CD4-positive, alpha-beta memory T cell (primary cell): ENCODE data around the gene BICC1. TPM values are rescaled to one million over a fixed set of nuclear protein-coding genes. Genes with fewer than 3 reads are reported as not detected.

Experiments
- CTCF ChIA-PET: fragments of 350-600 bp; sonication (Branson Sonifier 250); formaldehyde crosslinking; loops from one replicate; lab custom pipeline; 2021; ENCODE audit warnings: inconsistent platforms; ENCODE audit not compliant: partially characterized antibody; lab: Charles Lee
- POLR2A ChIA-PET: fragments of 350-600 bp; sonication (Branson Sonifier 250); formaldehyde crosslinking; loops from one replicate; lab custom pipeline; 2021; ENCODE audit not compliant: partially characterized antibody; lab: Charles Lee
- DNase-seq, 5 donors: peaks; one replicate each; pipeline versions ENCODE4 v3.0.0 to v3.0.0-alpha.2; 2020 to 2022; ENCODE audit warnings: mixed read lengths in 1 of 5
- H3K27ac ChIP-seq: one replicate; pipeline ENCODE4 v1.7.0; 2013; ENCODE audit warnings: low read depth, low read length
- H3K27me3 ChIP-seq: 2 replicates; pipeline ENCODE4 v1.7.0; 2013; ENCODE audit warnings: mild to moderate bottlenecking, low read length, moderate library complexity; ENCODE audit not compliant: insufficient read depth
- H3K36me3 ChIP-seq: 2 replicates; pipeline ENCODE4 v1.7.0; 2013; ENCODE audit warnings: mild to moderate bottlenecking, low read length, moderate library complexity; ENCODE audit not compliant: insufficient read depth
- H3K4me1 ChIP-seq: 2 replicates; pipeline ENCODE4 v1.7.0; 2013; ENCODE audit warnings: mild to moderate bottlenecking, low read length, moderate library complexity; ENCODE audit not compliant: insufficient read depth
- H3K4me3 ChIP-seq, 2 donors: one replicate each; pipeline ENCODE4 v1.7.0; 2013; ENCODE audit warnings: low read length in 2 of 2, mild to moderate bottlenecking in 1 of 2
- H3K9me3 ChIP-seq, 2 donors: one replicate each; pipeline ENCODE4 v1.7.0; 2013; ENCODE audit warnings: low read length in 2 of 2, control low read depth in 1 of 2; ENCODE audit not compliant: control insufficient read depth in 1 of 2
- H3K27ac Mint-ChIP-seq, 7 donors: one replicate each; pipeline ENCODE4 v1.8.0; 2020 to 2021; ENCODE audit warnings: mixed read lengths in 7 of 7, mild to moderate bottlenecking in 6 of 7, inconsistent platforms in 3 of 7, moderate library complexity in 3 of 7
- H3K27me3 Mint-ChIP-seq, 2 donors: one replicate each; pipeline ENCODE4 v1.8.0; 2020 to 2021; ENCODE audit warnings: mixed read lengths in 2 of 2
- H3K36me3 Mint-ChIP-seq, 2 donors: one replicate each; pipeline ENCODE4 v1.8.0; 2020 to 2021; ENCODE audit warnings: mixed read lengths in 2 of 2, inconsistent platforms in 1 of 2, mild to moderate bottlenecking in 1 of 2
- H3K4me1 Mint-ChIP-seq, 4 donors: one replicate each; pipeline ENCODE4 v1.8.0; 2020 to 2021; ENCODE audit warnings: mixed read lengths in 4 of 4, mild to moderate bottlenecking in 1 of 4
- H3K4me3 Mint-ChIP-seq, 8 donors: one replicate each; pipeline ENCODE4 v1.8.0; 2020 to 2021; ENCODE audit warnings: mixed read lengths in 8 of 8, mild to moderate bottlenecking in 7 of 8, moderate library complexity in 6 of 8, inconsistent platforms in 3 of 8
- H3K9me3 Mint-ChIP-seq, 8 donors: one replicate each; pipeline ENCODE4 v1.8.0; 2020 to 2021; ENCODE audit warnings: mixed read lengths in 8 of 8, mild to moderate bottlenecking in 5 of 8, inconsistent platforms in 3 of 8, moderate library complexity in 1 of 8
- intact Hi-C: fragments of 100-400 bp; cut with micrococcal nuclease; formaldehyde crosslinking; loops from one replicate; pipeline ENCODE4 v1.15.1; 2023
- polyA plus RNA-seq, 2 donors: library from polyadenylated mRNA; unstranded; fragments of 300-500 nt; fragmentation: Illumina TruSeq; gene quantifications; one replicate each; pipeline ENCODE4 v1.2.3, GENCODE V29; 2021
- total RNA-seq, 2 experiments: library from RNA; stranded (reverse); gene quantifications; one replicate each; pipeline ENCODE4 v1.2.3, GENCODE V29; 2021

Gene BICC1
- total and polyA plus RNA-seq, 4 experiments from 2014 or later, result not detected

DNA sequence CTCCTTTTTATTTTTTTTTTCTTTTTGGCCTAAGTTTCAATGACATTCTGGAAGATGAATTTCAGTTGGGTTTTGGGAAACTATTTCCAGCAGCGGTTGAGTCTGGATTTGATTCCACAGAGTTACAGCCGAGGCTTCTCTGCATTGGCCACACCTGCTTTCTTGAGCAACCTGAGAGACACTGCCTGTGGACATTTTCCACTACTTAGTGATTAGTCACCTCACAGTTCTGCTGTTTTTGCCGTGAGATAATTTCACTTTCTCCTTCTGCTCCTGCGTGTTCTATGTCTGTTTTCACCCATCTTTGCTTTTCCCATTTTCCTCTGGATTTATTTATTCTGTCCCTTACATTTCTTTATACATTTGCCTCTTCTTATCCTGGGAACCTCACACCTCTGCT is 243.0 kb downstream of the BICC1 start:
- H3K27ac ChIP-seq, result no peak overlapping the region
- no peaks in the 10 kb centered on the region for H3K36me3 ChIP-seq
- H3K36me3 Mint-ChIP-seq, result no peaks in the 10 kb centered on the region
- no peaks in the 10 kb centered on the region for H3K4me1 ChIP-seq
- H3K27me3 ChIP-seq, result no peaks in the 10 kb centered on the region
- ChIA-PET CTCF (no interaction called here), POLR2A (no interaction called here)
- H3K4me1 Mint-ChIP-seq, result peaks cover 0 to 2% (median 0%) of the 10 kb centered on the region in 4 donors
- DNase-seq, result no peak
- H3K27me3 Mint-ChIP-seq, result peaks cover 2 to 4% of the 10 kb centered on the region in 2 donors
- H3K4me3 Mint-ChIP-seq, result no peak overlapping the region
- no peaks in the 10 kb centered on the region for H3K9me3 Mint-ChIP-seq
- intact Hi-C loops, result no loop called here
- H3K9me3 ChIP-seq, result no peaks in the 10 kb centered on the region
- H3K27ac Mint-ChIP-seq, result no peak overlapping the region
- H3K4me3 ChIP-seq, result no peak overlapping the region

- H3K4me1 Mint-ChIP-seq, result peaks cover 0 to 2% (median 0%) of the 10 kb centered on the region in 4 donors
- Histone ChIP-seq H3K4me1 (no peaks in the 10 kb centered on the region), H3K27me3 (no peaks in the 10 kb centered on the region), H3K9me3 (no peaks in the 10 kb centered on the region), H3K4me3 (no peak overlapping the region), H3K27ac (no peak overlapping the region), H3K36me3 (no peaks in the 10 kb centered on the region)
- no peaks in the 10 kb centered on the region for H3K9me3 Mint-ChIP-seq
- no peak for DNase-seq
- ChIA-PET POLR2A (no interaction called here), CTCF (no interaction called here)
- peaks cover 2 to 4% of the 10 kb centered on the region in 2 donors for H3K27me3 Mint-ChIP-seq
- H3K27ac Mint-ChIP-seq, result no peak overlapping the region
- intact Hi-C loops, result no loop called here
- no peak overlapping the region for H3K4me3 Mint-ChIP-seq
- no peaks in the 10 kb centered on the region for H3K36me3 Mint-ChIP-seq
Measured at GRCh38 chr10:58756130-58756719, 243.6 kb downstream of the BICC1 start.

DNA sequence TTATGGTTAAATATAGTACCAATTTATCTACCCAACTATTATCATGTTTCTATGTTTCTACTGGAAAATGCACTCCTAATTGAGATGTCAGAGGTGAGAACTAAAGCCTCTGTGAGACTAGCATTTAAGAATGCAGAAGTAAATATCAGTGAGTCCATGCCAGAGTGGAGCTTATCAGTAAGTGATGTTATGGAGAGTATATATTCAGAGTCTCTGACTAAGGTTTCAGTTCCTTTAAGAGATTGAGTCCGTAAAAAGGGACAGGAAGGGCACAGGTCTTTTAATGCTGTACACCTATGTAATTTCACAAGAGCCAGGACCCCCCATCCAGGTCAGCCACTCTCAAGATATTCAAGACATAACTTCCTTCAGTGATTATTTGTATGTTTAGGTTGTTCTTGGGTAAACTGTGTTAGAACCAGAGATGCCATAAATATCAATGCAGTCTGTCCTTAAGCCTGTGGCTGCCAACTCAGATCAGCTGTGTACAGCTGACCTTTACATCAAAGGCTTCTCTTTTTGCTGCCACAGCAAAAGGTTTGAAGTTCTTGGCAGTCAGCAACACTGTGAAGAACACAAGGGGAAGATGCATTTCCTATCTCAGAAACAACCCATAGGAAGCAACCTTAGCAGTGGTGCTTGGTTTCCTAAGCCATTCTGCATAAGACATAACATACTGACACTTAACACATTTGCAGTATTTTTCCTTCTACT is 244.8 kb downstream of the BICC1 start:
- H3K36me3 Mint-ChIP-seq, result no peaks in the 10 kb centered on the region
- no peak overlapping the region for H3K4me3 ChIP-seq
- ChIA-PET POLR2A (no interaction called here), CTCF (no interaction called here)
- no peak for DNase-seq
- H3K4me1 Mint-ChIP-seq, result peaks cover 0 to 2% (median 0%) of the 10 kb centered on the region in 4 donors
- peaks cover 4% of the 10 kb centered on the region in 2 donors for H3K27me3 Mint-ChIP-seq
- H3K27ac Mint-ChIP-seq, result no peak overlapping the region
- no peak overlapping the region for H3K27ac ChIP-seq
- intact Hi-C loops, result no loop called here
- H3K9me3 ChIP-seq, result no peaks in the 10 kb centered on the region
- no peak overlapping the region for H3K4me3 Mint-ChIP-seq
- H3K27me3 ChIP-seq, result no peaks in the 10 kb centered on the region
- no peaks in the 10 kb centered on the region for H3K9me3 Mint-ChIP-seq
- no peaks in the 10 kb centered on the region for H3K4me1 ChIP-seq
- H3K36me3 ChIP-seq, result no peaks in the 10 kb centered on the region

GRCh38 chr10:58758321-58758720 is 245.6 kb downstream of the BICC1 start:
- H3K4me1 ChIP-seq, result no peaks in the 10 kb centered on the region
- DNase-seq, result no peak
- H3K27me3 ChIP-seq, result no peaks in the 10 kb centered on the region
- Mint-ChIP-seq H3K36me3 (no peaks in the 10 kb centered on the region), H3K4me1 (peaks cover 0 to 2% (median 0%) of the 10 kb centered on the region in 4 donors), H3K4me3 (no peak overlapping the region), H3K27me3 (peaks cover 4% of the 10 kb centered on the region in 2 donors), H3K27ac (no peak overlapping the region), H3K9me3 (no peaks in the 10 kb centered on the region)
- no peaks in the 10 kb centered on the region for H3K36me3 ChIP-seq
- no peak overlapping the region for H3K4me3 ChIP-seq
- intact Hi-C loops, result no loop called here
- H3K9me3 ChIP-seq, result no peaks in the 10 kb centered on the region
- no peak overlapping the region for H3K27ac ChIP-seq
- POLR2A ChIA-PET, result no interaction called here
- CTCF ChIA-PET, result no interaction called here

- Mint-ChIP-seq H3K27ac (no peak overlapping the region), H3K36me3 (peaks cover 0 to 3% of the 10 kb centered on the region in 2 donors), H3K27me3 (peaks cover 5 to 6% of the 10 kb centered on the region in 2 donors), H3K4me3 (no peak overlapping the region), H3K4me1 (no peaks in the 10 kb centered on the region), H3K9me3 (peaks cover 0 to 12% (median 3%) of the 10 kb centered on the region in 8 donors)
- CTCF ChIA-PET, result no interaction called here
- POLR2A ChIA-PET, result no interaction called here
- Histone ChIP-seq H3K4me1 (no peaks in the 10 kb centered on the region), H3K27me3 (no peaks in the 10 kb centered on the region), H3K36me3 (no peaks in the 10 kb centered on the region), H3K27ac (no peak overlapping the region), H3K4me3 (no peak overlapping the region), H3K9me3 (no peaks in the 10 kb centered on the region)
- no peak for DNase-seq
- intact Hi-C loops, result no loop called here
Measured at GRCh38 chr10:58764087-58764747, 251.5 kb downstream of the BICC1 start.

DNA sequence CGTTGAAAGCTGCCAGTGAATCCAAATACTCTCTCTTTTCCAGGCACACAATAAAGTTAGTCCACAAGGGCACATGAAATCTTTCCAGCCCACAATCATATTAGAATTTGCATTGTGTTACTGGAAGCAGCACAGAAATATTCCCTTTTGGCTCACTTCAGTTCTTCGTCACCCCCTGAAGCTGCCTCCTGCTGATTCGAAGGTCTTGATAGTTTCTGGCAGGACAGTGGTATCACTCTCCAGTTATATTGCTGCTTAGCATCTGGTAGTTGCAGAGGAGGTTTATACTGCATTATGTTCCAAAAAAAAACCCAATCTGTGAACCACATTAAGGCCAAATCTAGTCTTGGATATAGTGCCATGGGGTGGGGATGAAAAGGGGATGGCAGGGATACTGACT is 253.2 kb downstream of the BICC1 start:
- intact Hi-C loops, result no loop called here
- no peak for DNase-seq
- no peak overlapping the region for H3K27ac Mint-ChIP-seq
- H3K9me3 Mint-ChIP-seq, result peaks cover 0 to 12% (median 3%) of the 10 kb centered on the region in 8 donors
- no peaks in the 10 kb centered on the region for H3K9me3 ChIP-seq
- no peak overlapping the region for H3K4me3 Mint-ChIP-seq
- H3K27ac ChIP-seq, result no peak overlapping the region
- no peak overlapping the region for H3K4me3 ChIP-seq
- no peaks in the 10 kb centered on the region for H3K27me3 ChIP-seq
- CTCF ChIA-PET, result no interaction called here
- no peaks in the 10 kb centered on the region for H3K36me3 ChIP-seq
- no peaks in the 10 kb centered on the region for H3K4me1 Mint-ChIP-seq
- POLR2A ChIA-PET, result no interaction called here
- H3K27me3 Mint-ChIP-seq, result peaks cover 2 to 5% of the 10 kb centered on the region in 2 donors
- H3K4me1 ChIP-seq, result no peaks in the 10 kb centered on the region
- peaks cover 0 to 3% of the 10 kb centered on the region in 2 donors for H3K36me3 Mint-ChIP-seq

GRCh38 chr10:58767652-58768051 is 255.0 kb downstream of the BICC1 start:
- no peaks in the 10 kb centered on the region for H3K27me3 ChIP-seq
- POLR2A ChIA-PET, result no interaction called here
- H3K4me1 ChIP-seq, result no peaks in the 10 kb centered on the region
- DNase-seq, result no peak
- Mint-ChIP-seq H3K9me3 (peaks cover 0 to 12% (median 3%) of the 10 kb centered on the region in 8 donors), H3K4me3 (no peak overlapping the region), H3K27me3 (peaks cover 2 to 3% of the 10 kb centered on the region in 2 donors), H3K27ac (no peak overlapping the region), H3K4me1 (no peaks in the 10 kb centered on the region), H3K36me3 (peaks cover 0 to 3% of the 10 kb centered on the region in 2 donors)
- H3K4me3 ChIP-seq, result no peak overlapping the region
- no peak overlapping the region for H3K27ac ChIP-seq
- intact Hi-C loops, result no loop called here
- CTCF ChIA-PET, result no interaction called here
- H3K9me3 ChIP-seq, result no peaks in the 10 kb centered on the region
- no peaks in the 10 kb centered on the region for H3K36me3 ChIP-seq
